Measurements from ENCODE around the gene RIPOR3. TPM values are rescaled to one million over a fixed set of nuclear protein-coding genes. Genes with fewer than 3 reads are reported as not detected.
A peak's percentile ranks its signal among the peaks of the same experiment; 100 is the strongest.

RIPOR3 gene
- total and polyA plus RNA-seq, 9 of the 15 experiments (the other 6 are each of a cell fraction or from before 2014, with no cell fraction given), result 3.3 to 62.7 (median 21.4) TPM

- TF ChIP-seq TBP (optimal IDR thresholded peaks at IDR 0.05; ENCODE audit: low read depth, low read length) (no peak), SMC3 (conservative IDR thresholded peaks at IDR 0.05; ENCODE audit: insufficient read depth, low read depth, low read length) (no peak; the same call in 1 of the 2 replicates), ID3 (CRISPR knock-in tag; IDR thresholded peaks at IDR 0.05) (no peak), ID3 (tag; IDR thresholded peaks at IDR 0.05) (peak; percentile 34; the same call in 1 of the 2 replicates), L3MBTL2 (IDR thresholded peaks at IDR 0.05) (peak; percentile 32; the same call in 1 of the 2 replicates), SMAD4 (CRISPR knock-in tag; conservative IDR thresholded peaks at IDR 0.05) (0 out of 2 replicates have a peak, but pooled peaks have one; percentile 30), CGGBP1 (CRISPR knock-in tag; IDR thresholded peaks at IDR 0.05) (no peak), RCOR1 (IDR thresholded peaks at IDR 0.05; ENCODE audit: borderline replicate concordance in 1 of 2, low read depth in 2 of 2, low read length in 2 of 2) (peak; percentile 83 to 87), ARID1B (IDR thresholded peaks at IDR 0.05) (peak; percentile 70; the same call in 1 of the 2 replicates), MCM5 (IDR thresholded peaks at IDR 0.05; ENCODE audit: low read depth) (no peak), DEAF1 (CRISPR knock-in tag; IDR thresholded peaks at IDR 0.05) (peak; percentile 52; the same call in 1 of the 2 replicates), NCOR1 (IDR thresholded peaks at IDR 0.05) (peak; percentile 55), HDAC1 (IDR thresholded peaks at IDR 0.05) (peak in 1 of 2 experiments; percentile 88; a peak in 1 of 4 replicates), JUND (IDR thresholded peaks at IDR 0.05; ENCODE audit: borderline replicate concordance, low read depth, low read length) (peak; percentile 36; the same call in 1 of the 2 replicates), JUND (tag; IDR thresholded peaks at IDR 0.05; ENCODE audit: borderline replicate concordance, low read depth, low read length) (peak; percentile 41; the same call in 1 of the 3 replicates), SAP30 (IDR thresholded peaks at IDR 0.05; ENCODE audit: borderline replicate concordance, insufficient read depth, low read depth, low read length, poor library complexity, severe bottlenecking) (no peak), LEF1 (IDR thresholded peaks at IDR 0.05) (no peak), EP300 (IDR thresholded peaks at IDR 0.05; ENCODE audit: low read length) (peak; percentile 58), ZBTB11 (CRISPR knock-in tag; IDR thresholded peaks at IDR 0.05) (peak in 1 of 3 experiments; percentile 37; a peak in 1 of 6 replicates), MEF2A (IDR thresholded peaks at IDR 0.05; ENCODE audit: control insufficient read depth, low read depth, low read length) (peak; percentile 26; the same call in 1 of the 2 replicates), STAT5B (CRISPR knock-in tag; IDR thresholded peaks at IDR 0.05) (no peak), ARID2 (IDR thresholded peaks at IDR 0.05) (peak; percentile 31; the same call in 1 of the 2 replicates)
Observed at GRCh38 chr20:50713657-50714101, 22.3 kb upstream of the RIPOR3 start (continued).

Measured in K562 (cell line).